T-helper 2 cell treated with Interferon-gamma antibody and Interleukin-4, amounts not matched to agents 5 μg/mL and 100 μg/mL, for 36 hours (primary cell): Measurements from ENCODE around the gene FRMD7.
"Not testable (repeated sequence)": the region's sequence is repeated elsewhere in the genome, so short reads cannot be mapped to it uniquely, and the experiment has no call there.

Experiments
- DNase-seq: peaks from one replicate; pipeline ENCODE4 v3.0.0; 2021; ENCODE audit warnings: low spot score
- H3K27ac Mint-ChIP-seq: one replicate; pipeline ENCODE4 v1.8.0; 2021; ENCODE audit warnings: mild to moderate bottlenecking, mixed read lengths
- H3K27me3 Mint-ChIP-seq: one replicate; pipeline ENCODE4 v1.8.0; 2021; ENCODE audit warnings: low read depth, mixed read lengths
- H3K36me3 Mint-ChIP-seq: one replicate; pipeline ENCODE4 v1.8.0; 2021; ENCODE audit warnings: low read depth, mixed read lengths
- H3K4me1 Mint-ChIP-seq: one replicate; pipeline ENCODE4 v1.8.0; 2021; ENCODE audit warnings: low read depth, mixed read lengths
- H3K4me3 Mint-ChIP-seq: one replicate; pipeline ENCODE4 v1.8.0; 2022; ENCODE audit warnings: mild to moderate bottlenecking, moderate library complexity, mixed read lengths
- H3K9me3 Mint-ChIP-seq: one replicate; pipeline ENCODE4 v1.8.0; 2021; ENCODE audit warnings: mixed read lengths

Gene FRMD7

GRCh38 chrX:132127743-132128142 is at the start of gene FRMD7:
TSS of gene FRMD7 (minus strand) at chrX:132128020. CDS start at chrX:132127844, 176 bp downstream.
- Mint-ChIP-seq H3K4me3 (no peak within 1 kb of the TSS), H3K4me1 (no peaks in the 10 kb centered on the region), H3K36me3 (no peaks in the 10 kb centered on the region), H3K27me3 (peaks cover 3% of the 10 kb centered on the region), H3K27ac (no peak within 1 kb of the TSS), H3K9me3 (no peaks in the 10 kb centered on the region)
- DNase-seq = no peak

- Mint-ChIP-seq H3K4me1 (no peaks in the 10 kb centered on the region), H3K4me3 (no peak overlapping the region), H3K27ac (no peak overlapping the region), H3K36me3 (no peaks in the 10 kb centered on the region), H3K27me3 (peaks cover 6% of the 10 kb centered on the region), H3K9me3 (no peaks in the 10 kb centered on the region)
- no peak for DNase-seq
Observed at GRCh38 chrX:132173647-132174046, 45.8 kb upstream of the FRMD7 start.

GRCh38 chrX:132171881-132172280 is 44.1 kb upstream of the FRMD7 start:
- H3K4me1 Mint-ChIP-seq = no peaks in the 10 kb centered on the region
- H3K4me3 Mint-ChIP-seq = no peak overlapping the region
- no peak overlapping the region for H3K27ac Mint-ChIP-seq
- H3K36me3 Mint-ChIP-seq = no peaks in the 10 kb centered on the region
- H3K27me3 Mint-ChIP-seq = peaks cover 10% of the 10 kb centered on the region
- no peak for DNase-seq
- H3K9me3 Mint-ChIP-seq = no peaks in the 10 kb centered on the region

GRCh38 chrX:132171478-132171877 is 43.7 kb upstream of the FRMD7 start:
- no peak for DNase-seq
- Mint-ChIP-seq H3K4me1 (no peaks in the 10 kb centered on the region), H3K36me3 (no peaks in the 10 kb centered on the region), H3K27ac (no peak overlapping the region), H3K9me3 (no peaks in the 10 kb centered on the region), H3K27me3 (peaks cover 11% of the 10 kb centered on the region), H3K4me3 (no peak overlapping the region)

GRCh38 chrX:132169554-132169953 is 41.7 kb upstream of the FRMD7 start:
- H3K4me1 Mint-ChIP-seq = no peaks in the 10 kb centered on the region
- no peak overlapping the region for H3K4me3 Mint-ChIP-seq
- H3K27me3 Mint-ChIP-seq = peaks cover 11% of the 10 kb centered on the region
- H3K9me3 Mint-ChIP-seq = no peaks in the 10 kb centered on the region
- DNase-seq = no peak
- no peaks in the 10 kb centered on the region for H3K36me3 Mint-ChIP-seq
- H3K27ac Mint-ChIP-seq = no peak overlapping the region

- Mint-ChIP-seq H3K36me3 (no peaks in the 10 kb centered on the region), H3K4me3 (no peak overlapping the region), H3K9me3 (no peaks in the 10 kb centered on the region), H3K4me1 (no peaks in the 10 kb centered on the region), H3K27ac (no peak overlapping the region), H3K27me3 (peaks cover 11% of the 10 kb centered on the region)
- no peak for DNase-seq
Observed at GRCh38 chrX:132165651-132166050, 37.8 kb upstream of the FRMD7 start.

GRCh38 chrX:132165005-132165404 is 37.2 kb upstream of the FRMD7 start:
- Mint-ChIP-seq H3K27me3 (peaks cover 8% of the 10 kb centered on the region), H3K27ac (no peak overlapping the region), H3K36me3 (no peaks in the 10 kb centered on the region), H3K4me1 (no peaks in the 10 kb centered on the region), H3K9me3 (no peaks in the 10 kb centered on the region), H3K4me3 (no peak overlapping the region)
- DNase-seq = no peak

GRCh38 chrX:132163094-132163493 is 35.3 kb upstream of the FRMD7 start:
- not testable (repeated sequence) for H3K4me1 Mint-ChIP-seq, H3K9me3 Mint-ChIP-seq, H3K36me3 Mint-ChIP-seq, H3K27me3 Mint-ChIP-seq, H3K4me3 Mint-ChIP-seq, DNase-seq, H3K27ac Mint-ChIP-seq

GRCh38 chrX:132153166-132153565 is 25.3 kb upstream of the FRMD7 start:
- peaks cover 2% of the 10 kb centered on the region for H3K27me3 Mint-ChIP-seq
- no peaks in the 10 kb centered on the region for H3K4me1 Mint-ChIP-seq
- no peak for DNase-seq
- no peak overlapping the region for H3K27ac Mint-ChIP-seq
- H3K36me3 Mint-ChIP-seq = no peaks in the 10 kb centered on the region
- no peaks in the 10 kb centered on the region for H3K9me3 Mint-ChIP-seq
- no peak overlapping the region for H3K4me3 Mint-ChIP-seq

- Mint-ChIP-seq H3K27ac (no peak overlapping the region), H3K36me3 (no peaks in the 10 kb centered on the region), H3K4me3 (no peak overlapping the region), H3K9me3 (no peaks in the 10 kb centered on the region), H3K27me3 (peaks cover 15% of the 10 kb centered on the region), H3K4me1 (no peaks in the 10 kb centered on the region)
- no peak for DNase-seq
Observed at GRCh38 chrX:132146456-132146855, 18.6 kb upstream of the FRMD7 start.

- peaks cover 15% of the 10 kb centered on the region for H3K27me3 Mint-ChIP-seq
- DNase-seq = no peak
- no peaks in the 10 kb centered on the region for H3K4me1 Mint-ChIP-seq
- no peak overlapping the region for H3K27ac Mint-ChIP-seq
- no peak overlapping the region for H3K4me3 Mint-ChIP-seq
- no peaks in the 10 kb centered on the region for H3K36me3 Mint-ChIP-seq
- no peaks in the 10 kb centered on the region for H3K9me3 Mint-ChIP-seq
Observed at GRCh38 chrX:132144061-132144460, 16.2 kb upstream of the FRMD7 start.

- H3K27me3 Mint-ChIP-seq = peaks cover 3% of the 10 kb centered on the region
- no peaks in the 10 kb centered on the region for H3K36me3 Mint-ChIP-seq
- no peak overlapping the region for H3K27ac Mint-ChIP-seq
- no peaks in the 10 kb centered on the region for H3K9me3 Mint-ChIP-seq
- H3K4me3 Mint-ChIP-seq = no peak overlapping the region
- no peaks in the 10 kb centered on the region for H3K4me1 Mint-ChIP-seq
- no peak for DNase-seq
Observed at GRCh38 chrX:132125906-132126305, 1.9 kb downstream of the FRMD7 start.

GRCh38 chrX:132120913-132121312 is 6.9 kb downstream of the FRMD7 start:
- Mint-ChIP-seq H3K27me3 (peaks cover 2% of the 10 kb centered on the region), H3K4me1 (no peaks in the 10 kb centered on the region), H3K36me3 (no peaks in the 10 kb centered on the region), H3K4me3 (no peak overlapping the region), H3K9me3 (no peaks in the 10 kb centered on the region), H3K27ac (no peak overlapping the region)
- DNase-seq = no peak

GRCh38 chrX:132119821-132120515 is 7.9 kb downstream of the FRMD7 start:
- DNase-seq = no peak
- Mint-ChIP-seq H3K4me3 (no peak overlapping the region), H3K9me3 (no peaks in the 10 kb centered on the region), H3K27ac (no peak overlapping the region), H3K4me1 (no peaks in the 10 kb centered on the region), H3K27me3 (peaks cover 2% of the 10 kb centered on the region), H3K36me3 (no peaks in the 10 kb centered on the region)

GRCh38 chrX:132119283-132119682 is 8.5 kb downstream of the FRMD7 start:
- Mint-ChIP-seq H3K36me3 (no peaks in the 10 kb centered on the region), H3K27ac (no peak overlapping the region), H3K9me3 (no peaks in the 10 kb centered on the region), H3K27me3 (peaks cover 2% of the 10 kb centered on the region), H3K4me1 (no peaks in the 10 kb centered on the region), H3K4me3 (no peak overlapping the region)
- no peak for DNase-seq
